HCT116 (cell line): ENCODE measurements around the gene SOX9. TPM values are rescaled to one million over a fixed set of nuclear protein-coding genes. Genes with fewer than 3 reads are reported as not detected.

Experiments used
- ATAC-seq: fragments of 200-7000 bp; cut with Tn5 transposase; 2 replicates; pipeline ENCODE4 v1.9.1; 2020; ENCODE audit warnings: mild to moderate bottlenecking, moderate library complexity
- BruUV-seq: library from RNA; stranded (reverse); fragments of 400-500 nt; replicated peaks from 2 replicates; lab custom pipeline; 2021; lab: Mats Ljungman, UMichigan
- CTCF ChIA-PET: fragments of 300-600 bp; sonication (Branson Sonifier 250); formaldehyde crosslinking; loops from one replicate; lab custom pipeline; 2021; ENCODE audit warnings: antibody characterized with exemption; lab: Charles Lee
- POLR2A ChIA-PET: fragments of 300-600, 350-600 bp; sonication (Branson Sonifier 250); formaldehyde crosslinking; loops from one replicate; lab custom pipeline; 2021; ENCODE audit warnings: antibody characterized with exemption; lab: Charles Lee
- RAD21 ChIA-PET, 2 experiments: fragments of 300-600 bp; sonication (Branson Sonifier 250); formaldehyde crosslinking; loops; one replicate each; lab custom pipeline; 2023; ENCODE audit warnings: low total read pairs in 2 of 2; ENCODE audit not compliant: uncharacterized antibody in 2 of 2, unreplicated experiment in 2 of 2, low non-redundant PET in 1 of 2; lab: Charles Lee
- DNase-seq: peaks from one replicate; pipeline ENCODE4 v3.0.0-alpha.2; 2010; ENCODE audit warnings: low read depth, low spot score
- H2AFZ ChIP-seq: fragments of 200-600 bp; shearing (Covaris generic), sonication (generic); 2 replicates; pipeline ENCODE4 v1.6.1; 2017; ENCODE audit warnings: low read depth, mixed run types, mixed read lengths, antibody characterized with exemption, low read length; ENCODE audit not compliant: poor library complexity, severe bottlenecking
- H3K27ac ChIP-seq: 2 replicates; pipeline ENCODE4 v1.5.1; 2012; ENCODE audit warnings: low read depth, low read length
- H3K27me3 ChIP-seq: fragments of 200-600 bp; sonication (generic); 2 replicates; pipeline ENCODE4 v1.6.1; 2016; ENCODE audit warnings: mixed run types, low read length, mixed read lengths; ENCODE audit not compliant: insufficient read depth
- H3K36me3 ChIP-seq, 2 experiments: fragments of 200-500 bp in 1 of 2; fragments of 200-600 bp in 1 of 2; sonication (Bioruptor generic) in 1 of 2; sonication (generic) in 1 of 2; 2 replicates each; pipeline versions ENCODE4 v1.5.1 to v1.6.1; 2014 to 2016; ENCODE audit warnings: low read length in 2 of 2, inconsistent platforms in 1 of 2, mixed read lengths in 1 of 2, mixed run types in 1 of 2; ENCODE audit not compliant: insufficient read depth in 2 of 2, control insufficient read depth in 1 of 2
- H3K4me1 ChIP-seq, 2 experiments: fragments of 200-600 bp in 1 of 2; sonication (generic) in 1 of 2; 2 replicates each; pipeline versions ENCODE4 v1.5.1 to v1.6.1; 2012 to 2017; ENCODE audit warnings: low read length in 2 of 2, inconsistent platforms in 1 of 2, mild to moderate bottlenecking in 1 of 2, mixed read lengths in 1 of 2, mixed run types in 1 of 2, moderate library complexity in 1 of 2; ENCODE audit not compliant: insufficient read depth in 2 of 2, control insufficient read depth in 1 of 2
- H3K4me2 ChIP-seq: fragments of 200-600 bp; sonication (generic); 2 replicates; pipeline ENCODE4 v1.6.1; 2017; ENCODE audit warnings: mixed run types, low read length, mixed read lengths
- H3K4me3 ChIP-seq, 2 experiments: fragments of 200-600 bp in 1 of 2; sonication (generic) in 1 of 2; replicated peaks in 1 of 2; 2 replicates each; pipeline ENCODE4 v1.5.1; 2011 to 2016; ENCODE audit warnings: low read length in 2 of 2, control low read depth in 1 of 2, low read depth in 1 of 2, mild to moderate bottlenecking in 1 of 2, mixed read lengths in 1 of 2, mixed run types in 1 of 2
- H3K79me2 ChIP-seq: fragments of 200-600 bp; sonication (generic); 2 replicates; pipeline ENCODE4 v1.6.1; 2017; ENCODE audit warnings: mild to moderate bottlenecking, mixed run types, low read length, moderate library complexity, mixed read lengths; ENCODE audit not compliant: insufficient read depth
- H3K9ac ChIP-seq: fragments of 200-600 bp; sonication (generic); 2 replicates; pipeline ENCODE4 v1.6.1; 2016; ENCODE audit warnings: low read length, mixed read lengths
- H3K9me2 ChIP-seq: fragments of 200-600 bp; sonication (generic), shearing (Covaris generic); 2 replicates; pipeline ENCODE4 v1.6.1; 2017; ENCODE audit warnings: mixed run types, mild to moderate bottlenecking, moderate library complexity; ENCODE audit not compliant: insufficient read depth
- H3K9me3 ChIP-seq, 2 experiments: fragments of 200-500 bp in 1 of 2; fragments of 200-600 bp in 1 of 2; sonication (Bioruptor generic) in 1 of 2; sonication (generic) in 1 of 2; 2 replicates each; pipeline ENCODE4 v1.6.1; 2014 to 2017; ENCODE audit warnings: low read length in 2 of 2, mixed read lengths in 2 of 2, inconsistent platforms in 1 of 2, low read depth in 1 of 2, mild to moderate bottlenecking in 1 of 2, mixed run types in 1 of 2, moderate library complexity in 1 of 2; ENCODE audit not compliant: control insufficient read depth in 1 of 2, insufficient read depth in 1 of 2
- H4K20me1 ChIP-seq: fragments of 200-600 bp; sonication (generic), shearing (Covaris generic); 2 replicates; pipeline ENCODE4 v1.6.1; 2017; ENCODE audit warnings: mixed run types, mild to moderate bottlenecking, moderate library complexity; ENCODE audit not compliant: insufficient read depth
- CBX3 ChIP-seq: IDR thresholded peaks from 2 replicates; pipeline ENCODE4 v1.6.1; 2012; ENCODE audit warnings: low read depth
- CEBPB ChIP-seq: IDR thresholded peaks from 2 replicates; pipeline ENCODE4 v1.6.1; 2012; ENCODE audit warnings: low read depth
- EGR1 ChIP-seq: IDR thresholded peaks from 2 replicates; pipeline ENCODE4 v1.6.1; 2012; ENCODE audit warnings: low read depth
- JUND ChIP-seq: IDR thresholded peaks from 2 replicates; pipeline ENCODE4 v1.6.1; 2012
- POLR2AphosphoS5 ChIP-seq: IDR thresholded peaks from 2 replicates; pipeline ENCODE4 v1.6.1; 2011; ENCODE audit warnings: mild to moderate bottlenecking, low read depth, low read length, moderate library complexity
- SRF ChIP-seq: IDR thresholded peaks from 2 replicates; pipeline ENCODE4 v1.6.1; 2012; ENCODE audit warnings: low read depth
- YY1 ChIP-seq: IDR thresholded peaks from 2 replicates; pipeline ENCODE4 v1.6.1; 2011; ENCODE audit warnings: low read length, low read depth, moderate library complexity, mild to moderate bottlenecking; ENCODE audit not compliant: insufficient replicate concordance; ENCODE audit errors: extremely low read depth
- intact Hi-C: fragments of 100-400 bp; cut with micrococcal nuclease; formaldehyde crosslinking; loops from 2 replicates; pipeline ENCODE4 v1.10.0; 2022
- total RNA-seq: library from RNA; stranded (reverse); gene quantifications from one replicate; pipeline ENCODE4 v1.2.1, GENCODE V29; 2021; ENCODE audit not compliant: unreplicated experiment
- TF ChIP-seq, protein P1 (sequence below): IDR thresholded peaks from 2 replicates; pipeline ENCODE4 v1.6.1; 2012

Gene SOX9
- total RNA-seq, 1 experiment from 2014 or later, result 69.2 TPM

DNA sequence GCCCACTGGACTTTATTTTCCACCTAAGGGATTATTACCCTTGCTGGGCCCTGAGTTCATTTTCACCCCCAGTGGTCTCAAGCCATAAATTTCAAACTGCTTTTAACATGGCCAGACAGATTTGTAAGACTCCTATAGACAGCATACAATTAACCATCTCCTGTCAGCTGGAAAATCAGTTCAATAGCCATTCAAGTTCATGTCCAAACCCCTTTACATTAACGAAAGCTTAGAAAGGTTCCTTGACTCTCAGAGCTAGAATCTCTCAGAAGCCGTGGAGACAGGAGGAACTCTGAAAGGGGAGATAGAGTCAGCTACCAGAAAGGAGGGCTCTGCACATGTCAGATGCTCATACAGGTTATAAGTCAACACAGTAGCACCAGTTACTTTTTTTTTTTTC, 23.3 kb downstream of the SOX9 start:
- Histone ChIP-seq H2AFZ (no peak overlapping the region), H3K9me3 (no peaks in the 10 kb centered on the region), H3K4me2 (no peak overlapping the region), H3K27ac (no peak overlapping the region), H3K36me3 (no peaks in the 10 kb centered on the region), H3K9me2 (no peaks in the 10 kb centered on the region), H4K20me1 (no peaks in the 10 kb centered on the region), H3K9ac (no peak overlapping the region), H3K79me2 (no peaks in the 10 kb centered on the region), H3K4me1 (no peaks in the 10 kb centered on the region), H3K4me3 (no peak overlapping the region), H3K27me3 (peaks cover 8% of the 10 kb centered on the region; the same call in 1 of the 2 replicates)
- ChIA-PET RAD21 (no interaction called here), CTCF (no interaction called here), POLR2A (interaction anchor here (0.5 kb wide), 1 partner anchor 128 kb away, joined by 3 read pairs; no protein-coding TSS in a partner anchor)
- intact Hi-C loops, result no loop called here
- DNase-seq (no peak), ATAC-seq (no peak)
- TF ChIP-seq SRF, result no peak
- TF ChIP-seq YY1, result no peak
- TF ChIP-seq, protein P1, sequence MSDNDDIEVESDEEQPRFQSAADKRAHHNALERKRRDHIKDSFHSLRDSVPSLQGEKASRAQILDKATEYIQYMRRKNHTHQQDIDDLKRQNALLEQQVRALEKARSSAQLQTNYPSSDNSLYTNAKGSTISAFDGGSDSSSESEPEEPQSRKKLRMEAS, result no peak
- no peak for TF ChIP-seq CBX3
- TF ChIP-seq JUND, result no peak
- TF ChIP-seq CEBPB, result no peak
- BruUV-seq, result no TSS peak

DNA sequence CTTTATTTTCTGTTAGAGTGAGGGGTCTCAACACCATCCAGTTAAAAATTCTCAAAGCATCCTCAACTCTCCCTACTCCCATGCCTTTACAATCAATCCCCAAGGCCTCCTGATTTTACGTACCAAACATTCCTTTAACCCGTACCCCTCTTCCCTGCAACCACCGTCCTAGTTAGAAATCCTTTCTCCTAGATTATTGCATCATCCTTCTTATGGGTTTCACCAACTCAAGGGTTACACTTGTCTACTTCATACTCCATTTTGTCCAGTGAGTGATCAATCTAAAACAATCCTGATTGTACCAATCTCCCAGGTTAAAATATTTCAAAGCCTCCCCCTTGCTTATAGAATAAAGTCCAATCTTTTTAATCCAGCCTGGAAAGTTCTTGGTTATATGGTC, 24.7 kb downstream of the SOX9 start:
- peaks cover 8% of the 10 kb centered on the region; the same call in 1 of the 2 replicates for H3K27me3 ChIP-seq
- no peak overlapping the region for H2AFZ ChIP-seq
- no peaks in the 10 kb centered on the region for H3K36me3 ChIP-seq
- H4K20me1 ChIP-seq, result no peaks in the 10 kb centered on the region
- DNase-seq (no peak), ATAC-seq (no peak)
- ChIA-PET RAD21 (no interaction called here), POLR2A (no interaction called here), CTCF (no interaction called here)
- no peaks in the 10 kb centered on the region for H3K9me3 ChIP-seq
- H3K27ac ChIP-seq, result no peak overlapping the region
- H3K79me2 ChIP-seq, result no peaks in the 10 kb centered on the region
- no peak overlapping the region for H3K4me2 ChIP-seq
- no peak overlapping the region for H3K4me3 ChIP-seq
- BruUV-seq, result no TSS peak
- no peaks in the 10 kb centered on the region for H3K9me2 ChIP-seq
- H3K4me1 ChIP-seq, result peaks cover 3 to 6% of the 10 kb centered on the region in 2 experiments
- TF ChIP-seq CBX3, result no peak
- TF ChIP-seq POLR2AphosphoS5, result no peak
- TF ChIP-seq EGR1, result no peak
- TF ChIP-seq CEBPB, result no peak
- intact Hi-C loops, result no loop called here
- H3K9ac ChIP-seq, result no peak overlapping the region
